ENCODE results near the gene SMIM44.

Gene SMIM44

GRCh38 chr19:3477506-3477905, 5.7 kb downstream of the SMIM44 start:
- DNase-seq (ENCODE audit: low read depth) = no peak

GRCh38 chr19:3476830-3477229, 6.4 kb downstream of the SMIM44 start:
- no peak for DNase-seq (ENCODE audit: low read depth)

- no peak for DNase-seq (ENCODE audit: low read depth)
These were observed 7.8 kb downstream of the SMIM44 start for GRCh38 chr19:3475449-3475848.

GRCh38 chr19:3474614-3475013, 8.6 kb downstream of the SMIM44 start:
- DNase-seq (ENCODE audit: low read depth) = no peak

GRCh38 chr19:3474010-3474409, 9.2 kb downstream of the SMIM44 start:
- DNase-seq (ENCODE audit: low read depth) = no peak

- DNase-seq (ENCODE audit: low read depth) = no peak
These were observed 11.1 kb downstream of the SMIM44 start for GRCh38 chr19:3471954-3472655.

- no peak for DNase-seq (ENCODE audit: low read depth)
These were observed 12.6 kb downstream of the SMIM44 start for GRCh38 chr19:3470500-3471128.

- no peak for DNase-seq (ENCODE audit: low read depth)
These were observed 13.4 kb downstream of the SMIM44 start for GRCh38 chr19:3469638-3470499.

GRCh38 chr19:3468211-3468610, 15.0 kb downstream of the SMIM44 start:
- no peak for DNase-seq (ENCODE audit: low read depth)

- DNase-seq (ENCODE audit: low read depth) = no peak
These were observed 15.6 kb downstream of the SMIM44 start for GRCh38 chr19:3467437-3468198.

GRCh38 chr19:3466635-3467034, 16.6 kb downstream of the SMIM44 start:
- no peak for DNase-seq (ENCODE audit: low read depth)

GRCh38 chr19:3465552-3465951, 17.7 kb downstream of the SMIM44 start:
- no peak for DNase-seq (ENCODE audit: low read depth)

- no peak for DNase-seq (ENCODE audit: low read depth)
These were observed 18.5 kb downstream of the SMIM44 start for GRCh38 chr19:3464587-3465235.

GRCh38 chr19:3463714-3464586, 19.3 kb downstream of the SMIM44 start:
- DNase-seq (ENCODE audit: low read depth) = no peak

GRCh38 chr19:3462991-3463713, 20.1 kb downstream of the SMIM44 start:
- no peak for DNase-seq (ENCODE audit: low read depth)

- DNase-seq (ENCODE audit: low read depth) = no peak
These were observed 23.2 kb downstream of the SMIM44 start for GRCh38 chr19:3459965-3460582.

GRCh38 chr19:3459089-3459881, 24.0 kb downstream of the SMIM44 start:
- peak; percentile 86 for DNase-seq (ENCODE audit: low read depth)

- DNase-seq (ENCODE audit: low read depth) = no peak
These were observed 24.8 kb downstream of the SMIM44 start for GRCh38 chr19:3458229-3459088.

All from stromal cell of bone marrow (primary cell).